Activated naive CD8-positive, alpha-beta T cell treated with anti-CD3 and anti-CD28 coated beads, Interleukin-2, amount 50 U/mL, for 16 hours (primary cell): ENCODE data around the gene LTBP1.

Experiments
- DNase-seq: peaks from one replicate; pipeline ENCODE4 v3.0.0-alpha.2; 2020; ENCODE audit warnings: low read depth, low spot score

LTBP1 gene

DNA sequence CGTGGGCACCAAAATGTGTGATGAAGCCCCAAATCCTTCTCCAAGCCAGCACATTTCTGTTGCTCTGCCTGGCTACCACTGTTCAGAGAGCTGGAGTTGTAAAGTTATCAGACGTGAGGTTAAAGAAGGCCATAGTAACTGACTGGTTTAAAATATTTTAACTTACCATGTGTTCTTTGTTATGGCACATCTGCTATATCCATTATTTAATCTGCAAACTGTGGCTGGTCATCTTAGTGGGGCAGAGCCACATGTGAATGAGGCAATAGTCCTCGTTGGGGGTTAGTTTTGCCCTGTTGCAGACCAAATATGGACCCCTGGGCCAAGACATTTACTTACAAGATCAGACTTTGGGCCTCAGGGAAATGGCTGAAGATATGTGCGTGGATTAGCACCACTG is 315.3 kb downstream of the LTBP1 start:
- no peak for DNase-seq

DNA sequence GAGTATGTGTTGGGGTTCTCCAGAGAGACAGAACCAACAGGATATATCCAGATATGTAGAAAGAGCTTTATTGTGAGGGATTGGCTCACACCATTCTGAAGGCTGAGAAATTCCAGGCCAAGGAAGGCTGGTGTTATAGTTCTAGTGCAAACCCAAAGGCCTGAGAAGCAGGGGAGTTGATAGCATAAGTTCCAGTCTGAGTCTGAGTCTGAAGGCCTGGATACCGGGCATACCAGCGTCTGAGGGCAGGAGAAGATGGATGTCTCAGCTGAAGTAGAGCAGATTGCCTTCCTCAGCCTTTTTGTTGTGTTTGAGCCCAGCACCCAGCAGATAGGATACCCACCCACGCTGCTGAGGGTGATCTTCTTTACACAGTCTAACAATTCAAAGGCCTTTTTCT is 318.0 kb downstream of the LTBP1 start:
- no peak for DNase-seq

- no peak for DNase-seq
These were observed 319.0 kb downstream of the LTBP1 start for GRCh38 chr2:33265584-33266338.

DNA sequence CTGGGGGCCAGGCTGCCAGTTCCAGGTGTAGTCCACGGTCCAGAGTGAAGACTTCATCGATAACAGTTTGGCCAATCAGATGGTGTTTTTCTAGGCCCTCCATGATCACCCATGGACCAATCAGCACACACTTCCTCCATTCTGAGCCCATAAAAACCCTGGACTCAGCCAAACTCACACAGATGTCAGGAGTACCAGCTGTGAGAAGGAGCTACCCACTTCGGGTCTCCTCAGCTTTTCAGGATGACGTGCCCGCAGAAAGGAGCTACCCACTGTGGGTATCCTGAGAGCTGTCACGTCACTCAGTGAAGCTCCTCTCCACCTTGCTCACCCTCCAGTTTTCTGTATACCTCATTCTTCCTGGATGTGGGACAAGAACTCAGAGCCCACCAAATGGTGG is 319.7 kb downstream of the LTBP1 start:
- no peak for DNase-seq

DNA sequence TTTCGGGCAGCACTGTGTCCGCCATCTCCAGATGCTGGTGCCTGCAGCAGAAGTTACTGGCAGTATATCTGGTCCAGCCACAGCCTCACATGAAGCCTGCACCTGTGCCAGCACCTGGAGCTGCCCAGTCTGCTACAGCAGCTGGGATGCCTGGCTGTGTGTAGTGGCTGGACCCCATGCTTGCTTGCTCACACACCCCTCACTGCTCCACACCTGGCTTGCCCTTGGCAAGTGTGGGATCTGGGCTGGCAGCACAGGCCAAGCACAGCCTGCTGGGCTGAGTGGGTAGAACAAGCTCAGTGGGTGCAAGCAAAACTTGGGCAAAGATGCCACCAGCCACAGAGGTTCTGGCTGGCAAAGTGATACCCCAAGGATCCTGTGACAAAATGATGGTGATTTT is 320.3 kb downstream of the LTBP1 start:
- no peak for DNase-seq

DNA sequence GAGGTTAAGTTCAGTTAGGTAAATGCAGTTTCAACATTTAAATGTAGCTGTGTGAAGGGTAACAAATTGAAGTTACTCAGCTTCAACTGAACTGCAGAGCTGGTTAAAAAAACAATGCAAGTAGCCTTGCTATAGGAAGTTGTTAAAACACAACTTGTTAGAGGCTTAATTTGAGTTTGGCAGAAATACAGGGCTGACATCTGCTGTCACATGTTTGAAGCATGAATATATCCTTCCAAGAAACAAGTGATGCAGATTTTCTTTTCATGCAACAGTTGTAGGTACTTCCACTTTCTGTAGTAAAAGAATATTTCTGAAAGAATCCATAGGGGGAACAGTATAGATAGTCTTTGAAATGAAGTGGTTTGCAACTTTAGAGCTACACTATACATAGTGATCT is 321.0 kb downstream of the LTBP1 start:
- DNase-seq: no peak

DNA sequence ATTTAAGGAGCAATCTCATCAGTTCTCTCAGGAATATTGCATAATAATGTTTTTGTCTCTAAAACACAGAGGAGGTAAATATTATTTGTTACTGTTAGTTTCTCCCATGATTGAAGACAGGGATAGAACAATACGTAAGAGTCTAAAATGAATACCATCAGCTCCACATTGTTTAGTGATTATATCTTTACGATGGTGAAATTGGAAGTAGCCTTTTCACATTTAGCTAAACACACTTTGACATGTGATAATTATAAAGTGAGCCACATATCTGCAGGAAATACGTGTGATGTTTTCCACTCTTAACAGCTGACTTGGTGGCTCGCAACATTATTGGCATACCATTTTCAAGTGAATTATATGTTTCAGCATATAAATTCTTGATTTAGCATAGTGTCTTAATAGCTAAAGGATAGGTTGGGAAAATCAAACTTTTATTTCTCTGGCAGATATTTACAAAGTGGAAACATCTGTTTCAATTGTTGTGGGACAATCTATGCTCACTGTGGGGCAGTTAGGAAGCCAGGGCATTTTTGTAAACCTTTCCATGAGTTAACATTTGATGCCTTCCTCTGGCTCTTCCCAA is 321.6 kb downstream of the LTBP1 start:
- DNase-seq: no peak

- DNase-seq: no peak
These were observed 325.2 kb downstream of the LTBP1 start for GRCh38 chr2:33272001-33272400.

GRCh38 chr2:33273479-33273878 is 326.7 kb downstream of the LTBP1 start:
- no peak for DNase-seq

GRCh38 chr2:33274524-33274923 is 327.8 kb downstream of the LTBP1 start:
- no peak for DNase-seq

GRCh38 chr2:33275689-33276444 is 329.1 kb downstream of the LTBP1 start:
- no peak for DNase-seq

DNA sequence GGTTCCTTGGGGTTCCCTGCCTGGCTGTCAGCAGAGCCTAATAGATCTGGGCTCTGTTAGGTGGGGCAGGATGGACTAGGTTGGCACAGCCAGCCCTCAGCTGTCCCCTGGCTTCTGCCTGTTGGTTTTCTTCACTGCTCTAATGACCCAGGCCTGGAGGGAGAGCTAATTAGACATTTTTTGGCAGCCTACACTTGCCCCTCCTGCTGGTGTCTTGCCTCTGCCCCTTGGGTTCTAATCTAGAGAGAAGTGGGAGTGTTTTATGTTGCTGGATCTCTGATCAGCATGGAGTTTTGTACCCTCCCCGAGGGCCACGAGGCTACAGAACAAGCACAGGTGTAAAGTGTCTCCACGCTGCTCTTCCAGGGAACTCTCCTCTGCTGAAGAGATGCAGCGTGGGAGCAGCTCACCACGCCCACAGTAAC is 330.3 kb downstream of the LTBP1 start:
- DNase-seq: no peak

- no peak for DNase-seq
These were observed 331.6 kb downstream of the LTBP1 start for GRCh38 chr2:33278245-33278943.

DNA sequence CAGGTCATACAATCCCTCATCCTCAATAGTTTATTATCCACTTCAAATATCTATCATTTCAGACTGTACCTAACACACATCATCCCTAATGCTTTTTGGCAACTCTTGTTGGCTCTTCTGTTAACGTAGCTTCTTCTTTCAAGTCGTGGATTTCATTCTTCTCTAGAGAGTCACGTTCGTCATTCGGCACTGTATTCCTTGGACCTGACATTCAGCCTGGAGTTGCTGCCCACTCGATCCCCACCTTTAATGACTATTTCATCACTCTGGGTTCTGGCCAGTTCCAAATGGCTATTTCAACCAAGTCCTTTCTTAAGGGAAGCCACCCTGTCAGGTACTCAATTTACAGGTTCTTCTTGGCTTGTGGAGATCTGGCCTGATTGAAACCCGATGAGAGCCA is 337.5 kb downstream of the LTBP1 start:
- DNase-seq: no peak

- DNase-seq: no peak
These were observed 340.8 kb downstream of the LTBP1 start for GRCh38 chr2:33287507-33288005.

- no peak for DNase-seq
These were observed 341.3 kb downstream of the LTBP1 start for GRCh38 chr2:33288011-33288410.

DNA sequence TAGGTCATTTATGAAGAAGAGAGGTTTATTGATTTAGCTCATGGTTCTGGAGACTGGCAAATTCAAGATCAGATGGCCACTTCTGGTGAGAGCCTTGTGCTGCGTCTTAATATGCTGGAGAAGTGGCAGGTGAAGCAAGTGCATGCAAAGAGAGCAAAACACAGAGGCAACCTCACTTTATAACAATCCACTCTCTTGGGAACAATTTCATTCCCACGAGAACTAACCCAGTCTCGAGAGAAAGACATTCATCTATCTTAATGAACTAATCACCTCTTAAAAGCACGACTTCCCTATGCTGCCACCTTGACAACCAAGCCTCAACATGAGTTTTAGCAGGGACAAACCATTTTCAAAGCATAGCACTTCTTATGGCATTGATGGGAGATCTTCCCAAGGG is 343.2 kb downstream of the LTBP1 start:
- no peak for DNase-seq

GRCh38 chr2:33291278-33292013 is 344.7 kb downstream of the LTBP1 start:
- DNase-seq: no peak

DNA sequence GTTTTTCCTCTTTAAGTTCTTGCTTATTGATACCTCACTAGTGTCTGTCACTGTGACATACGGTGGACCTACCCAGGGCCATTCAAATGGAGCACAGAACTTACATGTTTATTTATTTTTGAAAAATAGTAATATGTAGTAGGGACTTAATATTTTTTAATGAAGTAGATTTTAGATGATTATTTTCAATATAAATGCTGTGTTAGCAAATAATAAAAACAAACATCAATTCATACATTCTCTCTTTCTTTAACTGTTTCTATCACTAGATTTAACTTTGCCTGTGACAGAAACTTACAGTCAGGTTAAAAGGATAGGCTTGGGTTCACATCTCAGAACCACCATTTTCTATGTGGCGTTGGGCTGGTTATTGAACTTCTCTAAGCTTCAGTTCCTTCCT is 345.3 kb downstream of the LTBP1 start:
- no peak for DNase-seq

- no peak for DNase-seq
These were observed 346.3 kb downstream of the LTBP1 start for GRCh38 chr2:33292981-33293595.

- DNase-seq: no peak
These were observed 351.5 kb downstream of the LTBP1 start for GRCh38 chr2:33298233-33298632.
